OCI-LY7 (cell line): ENCODE data around the gene PPP2R5C. TPM values are rescaled to one million over a fixed set of nuclear protein-coding genes. Genes with fewer than 3 reads are reported as not detected.

Experiments used
- BruUV-seq: library from RNA; stranded (reverse); fragments of 400-500 nt; replicated peaks from 2 replicates; lab custom pipeline; 2021; lab: Mats Ljungman, UMichigan
- CTCF ChIA-PET: fragments of 300-600 bp; sonication (Branson Sonifier 250); formaldehyde crosslinking; loops from one replicate; lab custom pipeline; 2022; ENCODE audit warnings: antibody characterized with exemption; ENCODE audit not compliant: unreplicated experiment; lab: Charles Lee
- POLR2A ChIA-PET: fragments of 300-600 bp; sonication (Branson Sonifier 250); formaldehyde crosslinking; loops from one replicate; lab custom pipeline; 2022; ENCODE audit warnings: antibody characterized with exemption; lab: Charles Lee
- DNase-seq: peaks from one replicate; pipeline ENCODE4 v3.0.0-alpha.2; 2015; ENCODE audit warnings: low spot score
- H2AFZ ChIP-seq: fragments of 200-600 bp; sonication (generic), shearing (Covaris generic); 2 replicates; pipeline ENCODE4 v1.6.1; 2014; ENCODE audit warnings: mild to moderate bottlenecking, antibody characterized with exemption, low read length, moderate library complexity
- H3K27ac ChIP-seq: fragments of 200-600 bp; sonication (generic); 2 replicates; pipeline ENCODE4 v1.5.1; 2014; ENCODE audit warnings: mixed run types, low read depth, mild to moderate bottlenecking, moderate library complexity, low read length, inconsistent platforms; ENCODE audit not compliant: poor library complexity, severe bottlenecking
- H3K36me3 ChIP-seq: fragments of 200-600 bp; sonication (generic); 2 replicates; pipeline ENCODE4 v1.6.1; 2014; ENCODE audit warnings: mild to moderate bottlenecking, antibody characterized with exemption, low read length, moderate library complexity, mixed read lengths; ENCODE audit not compliant: insufficient read depth
- H3K4me1 ChIP-seq: fragments of 200-600 bp; sonication (generic); 2 replicates; pipeline ENCODE4 v1.5.1; 2014; ENCODE audit warnings: mild to moderate bottlenecking, low read length; ENCODE audit not compliant: insufficient read depth, poor library complexity, severe bottlenecking
- H3K4me2 ChIP-seq: fragments of 200-600 bp; sonication (generic); 2 replicates; pipeline ENCODE4 v1.6.1; 2014; ENCODE audit warnings: mild to moderate bottlenecking, low read length
- H3K4me3 ChIP-seq: fragments of 200-600 bp; sonication (generic); 2 replicates; pipeline ENCODE4 v1.5.1; 2014; ENCODE audit warnings: mild to moderate bottlenecking, low read depth, low read length; ENCODE audit not compliant: poor library complexity, severe bottlenecking
- H3K79me2 ChIP-seq: fragments of 200-600 bp; sonication (generic); 2 replicates; pipeline ENCODE4 v1.6.1; 2016; ENCODE audit warnings: low read depth, mild to moderate bottlenecking, low read length, moderate library complexity, mixed read lengths; ENCODE audit not compliant: insufficient read depth
- H3K9me2 ChIP-seq: fragments of 200-600 bp; sonication (generic); 2 replicates; pipeline ENCODE4 v1.6.1; 2016; ENCODE audit warnings: mild to moderate bottlenecking, low read length, mixed read lengths; ENCODE audit not compliant: insufficient read depth
- H3K9me3 ChIP-seq: fragments of 200-600 bp; sonication (generic); 2 replicates; pipeline ENCODE4 v1.6.1; 2014; ENCODE audit warnings: mild to moderate bottlenecking, mixed run types, low read length, mixed read lengths
- H4K20me1 ChIP-seq: fragments of 200-600 bp; sonication (generic); 2 replicates; pipeline ENCODE4 v1.6.1; 2014; ENCODE audit warnings: mild to moderate bottlenecking, antibody characterized with exemption, low read length, moderate library complexity, mixed read lengths; ENCODE audit not compliant: insufficient read depth
- CTCF ChIP-seq: fragments of 200-600 bp; sonication (generic); conservative IDR thresholded peaks from 2 replicates; pipeline ENCODE4 v1.5.1; 2014; ENCODE audit warnings: mild to moderate bottlenecking, antibody characterized with exemption, low read length, moderate library complexity, mixed read lengths
- EZH2phosphoT487 ChIP-seq: fragments of 200-600 bp; sonication (generic); IDR thresholded peaks from 2 replicates; pipeline ENCODE4 v1.6.1; 2018; ENCODE audit warnings: low read depth, borderline replicate concordance, mild to moderate bottlenecking, mixed run types, antibody characterized with exemption, low read length, moderate library complexity, mixed read lengths
- intact Hi-C: fragments of 100-400 bp; cut with micrococcal nuclease; formaldehyde crosslinking; loops from one replicate; pipeline ENCODE4 v1.10.0; 2022; ENCODE audit not compliant: unreplicated experiment
- total RNA-seq, 2 experiments: library from RNA; depleted of rRNA in 1 of 2; stranded (reverse); fragments of >200 nt in 1 of 2; shearing (Covaris generic) in 1 of 2; gene quantifications; 2 replicates each; pipeline ENCODE4 v1.2.3, GENCODE V29; 2014 to 2022

Gene PPP2R5C
- total RNA-seq, 2 experiments from 2014 or later: 161 to 236 TPM

- Histone ChIP-seq H3K79me2 (peaks cover 85% of the 10 kb centered on the region), H3K27ac (no peak overlapping the region), H3K4me1 (peaks cover 89% of the 10 kb centered on the region), H3K9me2 (no peaks in the 10 kb centered on the region), H3K4me2 (peak overlapping the region; percentile 69), H4K20me1 (peaks cover 60% of the 10 kb centered on the region), H2AFZ (no peak overlapping the region), H3K9me3 (no peaks in the 10 kb centered on the region), H3K36me3 (peaks cover 28% of the 10 kb centered on the region; the same call in 1 of the 2 replicates), H3K4me3 (peak overlapping the region; percentile 11)
- POLR2A ChIA-PET: interaction anchor here (0.6 to 2.1 kb wide), 10 partner anchors 9 to 88 kb away, joined by 3 to 10 read pairs (median 4); no protein-coding TSS in a partner anchor
- TF ChIP-seq EZH2phosphoT487 (no peak), CTCF (no peak)
- intact Hi-C loops: no loop called here
- CTCF ChIA-PET: interaction anchor here (0.6 kb wide), 4 partner anchors 28 to 1732 kb away, joined by 4 to 13 read pairs (median 8); no protein-coding TSS in a partner anchor
- BruUV-seq: no TSS peak
- no peak for DNase-seq
These were observed 84.0 kb downstream of the PPP2R5C start for GRCh38 chr14:101845496-101845895.

DNA sequence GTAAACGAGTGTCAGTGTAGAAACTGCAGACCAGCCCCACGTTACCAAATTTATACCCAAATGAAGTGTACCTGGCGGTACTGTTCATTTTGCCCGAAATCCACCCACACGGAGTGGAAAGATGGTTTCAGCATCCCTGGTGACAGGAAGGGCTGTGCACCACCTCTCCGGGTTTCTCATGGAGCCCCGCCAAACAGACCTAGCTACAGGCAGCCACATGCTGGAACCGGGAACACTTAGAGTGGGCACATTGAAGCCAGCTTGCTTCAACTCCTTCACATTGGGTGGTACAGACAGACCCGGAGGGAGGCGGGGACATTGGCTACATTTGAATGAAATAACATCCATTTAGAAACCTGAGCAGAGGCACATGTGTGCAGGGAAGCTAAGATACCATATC, 84.4 kb downstream of the PPP2R5C start:
- Histone ChIP-seq H3K4me1 (peaks cover 89% of the 10 kb centered on the region), H3K79me2 (peaks cover 85% of the 10 kb centered on the region), H2AFZ (no peak overlapping the region), H3K9me2 (no peaks in the 10 kb centered on the region), H3K36me3 (peaks cover 28% of the 10 kb centered on the region; the same call in 1 of the 2 replicates), H4K20me1 (peaks cover 60% of the 10 kb centered on the region), H3K4me3 (peak overlapping the region; percentile 11), H3K27ac (no peak overlapping the region), H3K4me2 (peak overlapping the region; percentile 69), H3K9me3 (no peaks in the 10 kb centered on the region)
- ChIA-PET CTCF (interaction anchor here (0.6 kb wide), 4 partner anchors 28 to 1731 kb away, joined by 4 to 13 read pairs (median 8); no protein-coding TSS in a partner anchor), POLR2A (interaction anchor here (0.5 to 2.1 kb wide), 12 partner anchors 10 to 122 kb away, joined by 3 to 10 read pairs (median 3); no protein-coding TSS in a partner anchor)
- BruUV-seq: no TSS peak
- TF ChIP-seq CTCF (no peak), EZH2phosphoT487 (no peak)
- no peak for DNase-seq
- intact Hi-C loops: no loop called here

- Histone ChIP-seq H3K4me2 (peak overlapping the region; percentile 61), H3K9me3 (no peaks in the 10 kb centered on the region), H3K79me2 (peaks cover 99% of the 10 kb centered on the region), H3K4me1 (peaks cover 87% of the 10 kb centered on the region), H4K20me1 (peaks cover 60% of the 10 kb centered on the region), H3K36me3 (peaks cover 28% of the 10 kb centered on the region; the same call in 1 of the 2 replicates), H2AFZ (no peak overlapping the region), H3K27ac (peak overlapping the region; percentile 12), H3K9me2 (no peaks in the 10 kb centered on the region), H3K4me3 (peak overlapping the region; percentile 17)
- TF ChIP-seq EZH2phosphoT487 (no peak), CTCF (0 out of 2 replicates have a peak, but pooled peaks have one; percentile 15)
- ChIA-PET CTCF (no interaction called here), POLR2A (interaction anchor here (0.6 to 1.0 kb wide), 4 partner anchors 10 to 75 kb away, joined by 3 read pairs; no protein-coding TSS in a partner anchor)
- no TSS peak for BruUV-seq
- no peak for DNase-seq
- intact Hi-C loops: no loop called here
These were observed 87.6 kb downstream of the PPP2R5C start for GRCh38 chr14:101849125-101849524.
